ENCODE results near the gene KDM4C. TPM values are rescaled to one million over a fixed set of nuclear protein-coding genes. Genes with fewer than 3 reads are reported as not detected.

KDM4C gene
- total and polyA plus RNA-seq, 2 donors (not counting 1 experiment from before 2014, with no cell fraction given) = 49.7 to 141 TPM

DNA sequence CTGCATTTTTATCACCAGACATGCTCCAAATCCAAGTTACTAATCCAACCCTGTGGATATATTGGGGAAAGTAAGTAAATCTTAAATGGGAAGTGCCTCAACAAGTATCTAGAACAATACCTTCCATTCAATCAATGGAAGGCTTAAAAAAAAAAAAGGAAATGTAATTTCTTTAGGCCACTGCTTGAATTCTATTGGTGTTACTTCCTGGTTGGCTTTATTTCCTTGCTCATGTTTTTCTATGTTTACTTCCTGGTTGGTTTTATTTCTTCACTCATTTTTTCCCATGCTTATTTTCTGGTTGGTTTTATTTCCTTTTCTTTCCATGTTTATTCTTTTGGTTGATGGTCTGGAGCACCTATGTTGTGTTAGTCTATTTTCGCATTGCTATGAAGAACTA, 363.9 kb downstream of the KDM4C start:
- POLR2A ChIA-PET = no interaction called here
- Mint-ChIP-seq H3K27me3 (no peaks in the 10 kb centered on the region), H3K4me1 (peaks cover 22% of the 10 kb centered on the region), H3K9me3 (ENCODE audit: insufficient read depth) (no peaks in the 10 kb centered on the region), H3K27ac (no peak overlapping the region), H3K4me3 (no peak overlapping the region)
- DNase-seq (no peak), ATAC-seq (ENCODE audit: low read depth) (no peak)
- Histone ChIP-seq H3K4me2 (replicated peaks; ENCODE audit: low read depth, low read length, poor library complexity, severe bottlenecking) (no peak overlapping the region), H2AFZ (ENCODE audit: insufficient read depth, low read depth, low read length, poor library complexity, severe bottlenecking) (no peak overlapping the region), H3K4me3 (ENCODE audit: control extremely low read depth in 1 of 5, extremely low read depth in 1 of 5, insufficient read depth in 1 of 5, low read depth in 2 of 5, low read length in 4 of 5) (no peak overlapping the region), H3K9me3 (ENCODE audit: control extremely low read depth in 1 of 3, control insufficient read depth in 2 of 3, insufficient read depth in 1 of 3, low read length in 2 of 3) (no peaks in the 10 kb centered on the region), H4K20me1 (ENCODE audit: control insufficient read depth, insufficient read depth, low read length, poor library complexity, severe bottlenecking) (peaks cover 15% of the 10 kb centered on the region), H3K36me3 (replicated peaks in 1 of 2; ENCODE audit: control extremely low read depth in 1 of 2, control insufficient read depth in 1 of 2, extremely low read depth in 1 of 2, insufficient read depth in 2 of 2, low read length in 1 of 2) (peaks cover 0 to 63% of the 10 kb centered on the region in 2 experiments), H3K27ac (ENCODE audit: low read length in 2 of 2) (peak overlapping the region in 1 of 2 donors; percentile 23), H3K4me1 (ENCODE audit: control insufficient read depth in 2 of 2, insufficient read depth in 2 of 2, low read length in 2 of 2) (no peaks in the 10 kb centered on the region), H3K9ac (ENCODE audit: low read length) (no peak overlapping the region), H3K79me2 (ENCODE audit: control insufficient read depth, insufficient read depth, low read length) (no peaks in the 10 kb centered on the region), H3K27me3 (replicated peaks in 1 of 4; ENCODE audit: control extremely low read depth in 1 of 4, control insufficient read depth in 3 of 4, insufficient read depth in 4 of 4, low read length in 3 of 4) (no peaks in the 10 kb centered on the region)
- TF ChIP-seq, protein P1, sequence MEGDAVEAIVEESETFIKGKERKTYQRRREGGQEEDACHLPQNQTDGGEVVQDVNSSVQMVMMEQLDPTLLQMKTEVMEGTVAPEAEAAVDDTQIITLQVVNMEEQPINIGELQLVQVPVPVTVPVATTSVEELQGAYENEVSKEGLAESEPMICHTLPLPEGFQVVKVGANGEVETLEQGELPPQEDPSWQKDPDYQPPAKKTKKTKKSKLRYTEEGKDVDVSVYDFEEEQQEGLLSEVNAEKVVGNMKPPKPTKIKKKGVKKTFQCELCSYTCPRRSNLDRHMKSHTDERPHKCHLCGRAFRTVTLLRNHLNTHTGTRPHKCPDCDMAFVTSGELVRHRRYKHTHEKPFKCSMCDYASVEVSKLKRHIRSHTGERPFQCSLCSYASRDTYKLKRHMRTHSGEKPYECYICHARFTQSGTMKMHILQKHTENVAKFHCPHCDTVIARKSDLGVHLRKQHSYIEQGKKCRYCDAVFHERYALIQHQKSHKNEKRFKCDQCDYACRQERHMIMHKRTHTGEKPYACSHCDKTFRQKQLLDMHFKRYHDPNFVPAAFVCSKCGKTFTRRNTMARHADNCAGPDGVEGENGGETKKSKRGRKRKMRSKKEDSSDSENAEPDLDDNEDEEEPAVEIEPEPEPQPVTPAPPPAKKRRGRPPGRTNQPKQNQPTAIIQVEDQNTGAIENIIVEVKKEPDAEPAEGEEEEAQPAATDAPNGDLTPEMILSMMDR (IDR thresholded peaks at IDR 0.05) = no peak
- no peak for TF ChIP-seq EZH2 (IDR thresholded peaks at IDR 0.05; ENCODE audit: borderline replicate concordance, insufficient read depth, low read depth, low read length, poor library complexity, severe bottlenecking)
- no CpG with 5 or more reads among the region's 1 CpG for WGBS (ENCODE audit: insufficient coverage)
- CTCF ChIA-PET = no interaction called here
- intact Hi-C loops (cut with micrococcal nuclease) = no loop called here

DNA sequence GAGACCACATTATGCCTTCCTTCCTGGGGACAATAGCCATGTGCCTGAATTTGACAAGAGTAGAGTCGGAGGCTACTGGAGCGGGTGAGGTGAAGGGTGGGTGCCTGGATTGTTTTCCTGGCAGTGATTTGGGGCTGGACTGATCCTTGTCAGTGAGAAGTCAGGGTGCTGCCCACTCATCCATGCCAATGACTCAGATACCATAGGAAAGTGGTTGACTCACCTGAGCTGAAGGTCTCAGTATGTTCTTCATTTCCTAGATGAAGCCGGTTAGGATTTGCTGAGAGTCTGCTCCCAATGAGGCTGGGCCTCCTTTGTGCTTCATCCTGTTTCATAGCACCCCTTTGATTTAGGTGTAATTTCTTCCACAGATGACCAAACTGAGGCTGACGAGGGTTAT, 366.0 kb downstream of the KDM4C start:
- DNase-seq (no peak), ATAC-seq (ENCODE audit: low read depth) (no peak)
- Histone ChIP-seq H3K9ac (ENCODE audit: low read length) (no peak overlapping the region), H3K4me3 (ENCODE audit: control extremely low read depth in 1 of 5, extremely low read depth in 1 of 5, insufficient read depth in 1 of 5, low read depth in 2 of 5, low read length in 4 of 5) (no peak overlapping the region), H3K27me3 (replicated peaks in 1 of 4; ENCODE audit: control extremely low read depth in 1 of 4, control insufficient read depth in 3 of 4, insufficient read depth in 4 of 4, low read length in 3 of 4) (no peaks in the 10 kb centered on the region), H3K36me3 (replicated peaks in 1 of 2; ENCODE audit: control extremely low read depth in 1 of 2, control insufficient read depth in 1 of 2, extremely low read depth in 1 of 2, insufficient read depth in 2 of 2, low read length in 1 of 2) (peaks cover 0 to 73% of the 10 kb centered on the region in 2 experiments), H2AFZ (ENCODE audit: insufficient read depth, low read depth, low read length, poor library complexity, severe bottlenecking) (no peak overlapping the region), H3K4me1 (ENCODE audit: control insufficient read depth in 2 of 2, insufficient read depth in 2 of 2, low read length in 2 of 2) (no peaks in the 10 kb centered on the region), H4K20me1 (ENCODE audit: control insufficient read depth, insufficient read depth, low read length, poor library complexity, severe bottlenecking) (peaks cover 20% of the 10 kb centered on the region), H3K79me2 (ENCODE audit: control insufficient read depth, insufficient read depth, low read length) (no peaks in the 10 kb centered on the region), H3K27ac (ENCODE audit: low read length in 2 of 2) (no peak overlapping the region), H3K9me3 (ENCODE audit: control extremely low read depth in 1 of 3, control insufficient read depth in 2 of 3, insufficient read depth in 1 of 3, low read length in 2 of 3) (no peaks in the 10 kb centered on the region), H3K4me2 (replicated peaks; ENCODE audit: low read depth, low read length, poor library complexity, severe bottlenecking) (no peak overlapping the region)
- POLR2A ChIA-PET = no interaction called here
- H3K27me3 Mint-ChIP-seq = no peaks in the 10 kb centered on the region
- no peak for TF ChIP-seq EZH2 (IDR thresholded peaks at IDR 0.05; ENCODE audit: borderline replicate concordance, insufficient read depth, low read depth, low read length, poor library complexity, severe bottlenecking)
- TF ChIP-seq, protein P1 (IDR thresholded peaks at IDR 0.05) = no peak
- no peaks in the 10 kb centered on the region for H3K9me3 Mint-ChIP-seq (ENCODE audit: insufficient read depth)
- H3K4me3 Mint-ChIP-seq = no peak overlapping the region
- WGBS (ENCODE audit: insufficient coverage) = 100% methylated on average over 3 of the region's 4 CpGs
- intact Hi-C loops (cut with micrococcal nuclease) = no loop called here
- CTCF ChIA-PET = no interaction called here
- H3K4me1 Mint-ChIP-seq = peaks cover 12% of the 10 kb centered on the region
- H3K27ac Mint-ChIP-seq = no peak overlapping the region
